Fibroblast of skin of scalp (primary cell): ENCODE results near the gene TMEM131L.
"Not testable (repeated sequence)": the region's sequence is repeated elsewhere in the genome, so short reads cannot be mapped to it uniquely, and the experiment has no call there.

ENCODE experiments used
- DNase-seq: peaks from one replicate; pipeline ENCODE4 v3.0.0-alpha.2; 2013

Gene TMEM131L

GRCh38 chr4:153507310-153508073, 41.3 kb downstream of the TMEM131L start:
- DNase-seq, result no peak

- DNase-seq, result not testable (repeated sequence)
Observed at GRCh38 chr4:153509212-153509611, 43.1 kb downstream of the TMEM131L start.

GRCh38 chr4:153509724-153510123, 43.6 kb downstream of the TMEM131L start:
- DNase-seq, result no peak

- DNase-seq, result no peak
Observed at GRCh38 chr4:153510252-153511001, 44.3 kb downstream of the TMEM131L start.

- no peak for DNase-seq
Observed at GRCh38 chr4:153511104-153511503, 44.9 kb downstream of the TMEM131L start.

GRCh38 chr4:153512162-153512852, 46.1 kb downstream of the TMEM131L start:
- DNase-seq, result no peak

GRCh38 chr4:153512952-153513500, 46.9 kb downstream of the TMEM131L start:
- peak; percentile 49 for DNase-seq

- peak; percentile 92 for DNase-seq
Observed at GRCh38 chr4:153513596-153513995, 47.4 kb downstream of the TMEM131L start.

- peak; percentile 85 for DNase-seq
Observed at GRCh38 chr4:153514001-153514526, 47.9 kb downstream of the TMEM131L start.

- DNase-seq, result peak; percentile 43
Observed at GRCh38 chr4:153514688-153515426, 48.7 kb downstream of the TMEM131L start.

- DNase-seq, result no peak
Observed at GRCh38 chr4:153517159-153517558, 51.0 kb downstream of the TMEM131L start.

- no peak for DNase-seq
Observed at GRCh38 chr4:153518001-153518400, 51.8 kb downstream of the TMEM131L start.

- peak; percentile 43 for DNase-seq
Observed at GRCh38 chr4:153518637-153519389, 52.7 kb downstream of the TMEM131L start.

- no peak for DNase-seq
Observed at GRCh38 chr4:153519687-153520086, 53.5 kb downstream of the TMEM131L start.

- DNase-seq, result no peak
Observed at GRCh38 chr4:153520227-153520626, 54.1 kb downstream of the TMEM131L start.

- DNase-seq, result no peak
Observed at GRCh38 chr4:153520801-153521329, 54.7 kb downstream of the TMEM131L start.

GRCh38 chr4:153521478-153521877, 55.3 kb downstream of the TMEM131L start:
- no peak for DNase-seq

- DNase-seq, result no peak
Observed at GRCh38 chr4:153521999-153522801, 56.0 kb downstream of the TMEM131L start.

- no peak for DNase-seq
Observed at GRCh38 chr4:153522802-153523094, 56.6 kb downstream of the TMEM131L start.

- DNase-seq, result peak; percentile 65
Observed at GRCh38 chr4:153523164-153523796, 57.1 kb downstream of the TMEM131L start.
